NCI-H345 treated with DMSO at 0.1 percent for 48 hours (cell line): ENCODE results near the gene NARF.
"Not testable (repeated sequence)": the region's sequence is repeated elsewhere in the genome, so short reads cannot be mapped to it uniquely, and the experiment has no call there.

Experiments used
- DNase-seq: peaks from one replicate; lab custom pipeline; 2025; ENCODE audit not compliant: unreplicated experiment; lab: John Stamatoyannopoulos, UW

The NARF gene

DNA sequence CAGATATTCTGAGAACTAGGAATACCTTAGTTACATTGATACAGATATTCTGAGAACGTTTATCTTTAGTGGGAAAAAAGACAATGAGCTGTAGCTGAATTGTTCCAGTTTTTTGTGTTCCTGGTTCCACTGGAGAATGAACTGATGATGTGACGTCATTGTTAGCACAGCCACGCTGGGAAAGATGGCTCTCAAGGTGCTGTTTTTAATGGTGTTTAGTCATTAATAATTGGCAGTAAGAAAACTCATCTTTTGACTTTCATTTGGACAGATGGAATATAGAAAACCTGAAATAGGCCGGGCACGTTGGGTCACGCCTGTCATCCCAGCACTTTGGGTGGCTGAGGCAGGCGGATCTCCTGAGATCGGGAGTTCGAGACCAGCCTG lies 71.4 kb downstream of the NARF start:
- DNase-seq: no peak

DNA sequence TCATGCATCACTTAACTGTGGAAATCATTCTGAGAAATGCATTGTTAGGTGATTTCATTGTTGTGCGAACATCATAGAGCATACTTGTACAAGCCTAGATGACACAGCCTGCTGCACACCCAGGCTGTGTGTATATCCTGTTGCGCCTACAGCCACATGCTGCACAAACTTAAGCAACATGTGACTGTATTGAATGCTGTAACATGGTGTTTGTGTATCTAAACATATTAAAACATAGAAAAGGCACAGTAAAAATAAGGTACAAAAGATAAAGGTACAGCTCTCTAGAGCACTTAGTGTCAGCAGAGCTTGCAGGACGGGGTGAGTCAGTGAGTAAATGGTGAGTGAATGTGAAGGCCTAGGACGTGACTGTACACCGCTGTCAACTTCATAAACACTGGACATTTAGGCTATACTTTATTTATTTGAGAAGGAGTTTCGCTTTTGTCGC lies 72.9 kb downstream of the NARF start:
- no peak for DNase-seq

DNA sequence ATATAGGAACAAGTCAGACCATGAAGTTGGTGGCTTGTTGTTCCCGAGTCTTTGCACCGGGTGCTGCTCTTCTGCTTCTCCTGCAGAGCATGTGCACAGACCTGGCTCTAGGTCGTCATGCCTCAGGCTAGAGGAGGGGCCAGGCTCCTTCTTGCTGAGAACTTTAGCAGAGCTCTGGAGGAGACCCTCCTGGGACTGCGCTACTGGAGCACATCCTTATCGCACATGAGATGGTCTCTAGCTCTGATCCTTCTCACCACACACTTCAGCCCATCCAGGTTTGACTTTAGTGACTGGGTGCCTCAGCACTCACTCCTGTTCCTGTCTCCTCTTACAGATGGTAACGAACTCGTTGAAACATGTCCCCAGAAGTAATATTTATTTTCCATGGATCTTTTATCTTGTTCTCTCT lies 75.9 kb downstream of the NARF start:
- DNase-seq: no peak

DNA sequence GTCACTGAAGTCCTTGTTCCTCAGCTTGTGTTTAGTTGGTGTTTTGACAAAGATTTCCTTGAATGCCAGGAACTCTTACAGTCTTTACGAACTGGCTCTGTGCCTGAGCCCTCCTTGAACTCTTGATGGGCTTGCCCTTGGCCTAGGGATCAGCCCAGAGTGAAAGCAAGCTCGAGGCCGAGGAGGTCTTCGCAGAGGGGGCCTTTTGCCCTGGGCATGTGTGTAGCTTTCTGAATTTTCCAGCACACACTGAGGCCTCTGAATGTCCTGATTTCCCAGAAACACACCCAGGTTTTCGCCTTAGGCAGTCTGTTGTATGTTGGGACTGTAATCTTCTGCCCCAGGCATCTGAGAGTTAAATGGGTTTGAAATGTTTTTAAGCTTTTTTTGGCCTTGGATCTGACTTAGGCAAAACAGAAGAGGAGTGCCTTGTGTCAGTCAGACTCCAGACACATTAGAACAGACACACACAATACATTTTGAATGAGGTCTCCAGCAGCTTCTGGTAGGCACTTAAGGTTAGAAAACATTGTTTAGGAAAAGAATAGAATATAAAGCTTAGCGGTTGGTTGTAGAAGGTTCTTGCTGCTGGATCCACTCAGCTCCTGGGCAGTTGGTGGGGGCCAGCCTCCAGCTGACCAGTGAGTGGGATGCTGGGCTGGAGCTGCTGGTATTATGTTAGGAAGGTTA lies 78.1 kb downstream of the NARF start:
- no peak for DNase-seq

DNA sequence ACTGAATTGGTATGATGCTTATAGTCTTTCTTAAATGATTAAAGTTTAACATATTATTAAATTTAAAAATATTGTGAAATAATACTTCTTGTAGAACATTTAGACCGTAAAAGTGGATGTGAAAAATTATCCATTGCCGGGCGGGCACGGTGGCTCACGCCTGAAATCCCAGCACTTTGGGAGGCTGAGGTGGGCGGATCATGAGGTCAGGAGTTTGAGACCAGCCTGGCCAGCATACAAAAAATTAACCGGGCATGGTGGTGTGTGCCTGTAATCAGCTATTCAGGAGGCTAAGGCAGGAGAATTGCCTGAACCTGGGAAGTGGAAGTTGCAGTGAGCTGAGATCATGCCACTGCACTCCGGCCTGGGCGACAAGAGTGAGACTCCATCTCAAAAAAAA lies 78.7 kb downstream of the NARF start:
- DNase-seq: not testable (repeated sequence)

DNA sequence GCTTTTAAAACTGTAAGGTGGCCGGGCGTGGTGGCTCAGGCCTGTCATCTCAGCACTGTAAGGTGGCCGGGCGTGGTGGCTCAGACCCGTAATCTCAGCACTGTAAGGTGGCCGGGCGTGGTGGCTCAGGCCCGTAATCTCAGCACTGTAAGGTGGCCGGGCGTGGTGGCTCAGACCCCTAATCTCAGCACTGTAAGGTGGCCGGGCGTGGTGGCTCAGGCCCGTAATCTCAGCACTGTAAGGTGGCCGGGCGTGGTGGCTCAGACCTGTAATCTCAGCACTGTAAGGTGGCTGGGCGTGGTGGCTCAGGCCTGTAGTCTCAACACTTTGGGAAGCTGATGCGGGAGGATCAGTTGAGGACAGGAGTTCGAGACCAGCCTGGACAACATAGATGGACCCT lies 80.5 kb downstream of the NARF start:
- DNase-seq: not testable (repeated sequence)
